ENCODE results near the gene GPX4. TPM values are rescaled to one million over a fixed set of nuclear protein-coding genes. Genes with fewer than 3 reads are reported as not detected.
A peak's percentile ranks its signal among the peaks of the same experiment; 100 is the strongest.

GPX4 gene
- total and polyA plus RNA-seq, 2 experiments from 2014 or later, result 351 to 573 TPM

DNA sequence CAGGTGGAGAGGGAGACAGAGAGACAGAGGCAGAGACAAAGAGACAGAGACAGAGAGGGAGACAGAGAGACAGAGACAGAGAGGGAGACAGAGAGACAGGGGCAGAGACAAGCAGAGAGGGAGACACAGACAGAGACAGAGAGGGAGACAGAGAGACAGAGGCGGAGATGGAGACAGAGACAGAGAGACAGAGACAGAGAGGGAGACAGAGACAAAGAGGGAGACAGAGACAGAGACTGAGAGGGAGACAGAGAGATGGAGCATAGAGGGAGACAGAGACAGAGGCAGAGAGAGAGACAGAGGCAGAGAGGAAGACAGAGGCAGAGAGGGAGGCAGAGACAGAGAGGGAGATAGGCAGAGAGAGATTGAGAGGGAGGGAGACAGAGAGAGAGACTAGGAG, 40.9 kb downstream of the GPX4 start (continued):
- TF ChIP-seq, protein P1, sequence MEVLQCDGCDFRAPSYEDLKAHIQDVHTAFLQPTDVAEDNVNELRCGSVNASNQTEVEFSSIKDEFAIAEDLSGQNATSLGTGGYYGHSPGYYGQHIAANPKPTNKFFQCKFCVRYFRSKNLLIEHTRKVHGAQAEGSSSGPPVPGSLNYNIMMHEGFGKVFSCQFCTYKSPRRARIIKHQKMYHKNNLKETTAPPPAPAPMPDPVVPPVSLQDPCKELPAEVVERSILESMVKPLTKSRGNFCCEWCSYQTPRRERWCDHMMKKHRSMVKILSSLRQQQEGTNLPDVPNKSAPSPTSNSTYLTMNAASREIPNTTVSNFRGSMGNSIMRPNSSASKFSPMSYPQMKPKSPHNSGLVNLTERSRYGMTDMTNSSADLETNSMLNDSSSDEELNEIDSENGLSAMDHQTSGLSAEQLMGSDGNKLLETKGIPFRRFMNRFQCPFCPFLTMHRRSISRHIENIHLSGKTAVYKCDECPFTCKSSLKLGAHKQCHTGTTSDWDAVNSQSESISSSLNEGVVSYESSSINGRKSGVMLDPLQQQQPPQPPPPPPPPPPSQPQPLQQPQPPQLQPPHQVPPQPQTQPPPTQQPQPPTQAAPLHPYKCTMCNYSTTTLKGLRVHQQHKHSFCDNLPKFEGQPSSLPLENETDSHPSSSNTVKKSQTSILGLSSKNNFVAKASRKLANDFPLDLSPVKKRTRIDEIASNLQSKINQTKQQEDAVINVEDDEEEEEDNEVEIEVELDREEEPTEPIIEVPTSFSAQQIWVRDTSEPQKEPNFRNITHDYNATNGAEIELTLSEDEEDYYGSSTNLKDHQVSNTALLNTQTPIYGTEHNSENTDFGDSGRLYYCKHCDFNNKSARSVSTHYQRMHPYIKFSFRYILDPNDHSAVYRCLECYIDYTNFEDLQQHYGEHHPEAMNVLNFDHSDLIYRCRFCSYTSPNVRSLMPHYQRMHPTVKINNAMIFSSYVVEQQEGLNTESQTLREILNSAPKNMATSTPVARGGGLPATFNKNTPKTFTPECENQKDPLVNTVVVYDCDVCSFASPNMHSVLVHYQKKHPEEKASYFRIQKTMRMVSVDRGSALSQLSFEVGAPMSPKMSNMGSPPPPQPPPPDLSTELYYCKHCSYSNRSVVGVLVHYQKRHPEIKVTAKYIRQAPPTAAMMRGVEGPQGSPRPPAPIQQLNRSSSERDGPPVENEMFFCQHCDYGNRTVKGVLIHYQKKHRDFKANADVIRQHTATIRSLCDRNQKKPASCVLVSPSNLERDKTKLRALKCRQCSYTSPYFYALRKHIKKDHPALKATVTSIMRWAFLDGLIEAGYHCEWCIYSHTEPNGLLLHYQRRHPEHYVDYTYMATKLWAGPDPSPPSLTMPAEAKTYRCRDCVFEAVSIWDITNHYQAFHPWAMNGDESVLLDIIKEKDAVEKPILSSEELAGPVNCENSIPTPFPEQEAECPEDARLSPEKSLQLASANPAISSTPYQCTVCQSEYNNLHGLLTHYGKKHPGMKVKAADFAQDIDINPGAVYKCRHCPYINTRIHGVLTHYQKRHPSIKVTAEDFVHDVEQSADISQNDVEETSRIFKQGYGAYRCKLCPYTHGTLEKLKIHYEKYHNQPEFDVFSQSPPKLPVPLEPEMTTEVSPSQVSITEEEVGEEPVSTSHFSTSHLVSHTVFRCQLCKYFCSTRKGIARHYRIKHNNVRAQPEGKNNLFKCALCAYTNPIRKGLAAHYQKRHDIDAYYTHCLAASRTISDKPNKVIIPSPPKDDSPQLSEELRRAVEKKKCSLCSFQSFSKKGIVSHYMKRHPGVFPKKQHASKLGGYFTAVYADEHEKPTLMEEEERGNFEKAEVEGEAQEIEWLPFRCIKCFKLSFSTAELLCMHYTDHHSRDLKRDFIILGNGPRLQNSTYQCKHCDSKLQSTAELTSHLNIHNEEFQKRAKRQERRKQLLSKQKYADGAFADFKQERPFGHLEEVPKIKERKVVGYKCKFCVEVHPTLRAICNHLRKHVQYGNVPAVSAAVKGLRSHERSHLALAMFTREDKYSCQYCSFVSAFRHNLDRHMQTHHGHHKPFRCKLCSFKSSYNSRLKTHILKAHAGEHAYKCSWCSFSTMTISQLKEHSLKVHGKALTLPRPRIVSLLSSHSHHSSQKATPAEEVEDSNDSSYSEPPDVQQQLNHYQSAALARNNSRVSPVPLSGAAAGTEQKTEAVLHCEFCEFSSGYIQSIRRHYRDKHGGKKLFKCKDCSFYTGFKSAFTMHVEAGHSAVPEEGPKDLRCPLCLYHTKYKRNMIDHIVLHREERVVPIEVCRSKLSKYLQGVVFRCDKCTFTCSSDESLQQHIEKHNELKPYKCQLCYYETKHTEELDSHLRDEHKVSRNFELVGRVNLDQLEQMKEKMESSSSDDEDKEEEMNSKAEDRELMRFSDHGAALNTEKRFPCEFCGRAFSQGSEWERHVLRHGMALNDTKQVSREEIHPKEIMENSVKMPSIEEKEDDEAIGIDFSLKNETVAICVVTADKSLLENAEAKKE (CRISPR knock-in tag; IDR thresholded peaks at IDR 0.05), result no peak
- TF ChIP-seq EZH2phosphoT487 (IDR thresholded peaks at IDR 0.05; ENCODE audit: unreplicated experiment), result no peak

DNA sequence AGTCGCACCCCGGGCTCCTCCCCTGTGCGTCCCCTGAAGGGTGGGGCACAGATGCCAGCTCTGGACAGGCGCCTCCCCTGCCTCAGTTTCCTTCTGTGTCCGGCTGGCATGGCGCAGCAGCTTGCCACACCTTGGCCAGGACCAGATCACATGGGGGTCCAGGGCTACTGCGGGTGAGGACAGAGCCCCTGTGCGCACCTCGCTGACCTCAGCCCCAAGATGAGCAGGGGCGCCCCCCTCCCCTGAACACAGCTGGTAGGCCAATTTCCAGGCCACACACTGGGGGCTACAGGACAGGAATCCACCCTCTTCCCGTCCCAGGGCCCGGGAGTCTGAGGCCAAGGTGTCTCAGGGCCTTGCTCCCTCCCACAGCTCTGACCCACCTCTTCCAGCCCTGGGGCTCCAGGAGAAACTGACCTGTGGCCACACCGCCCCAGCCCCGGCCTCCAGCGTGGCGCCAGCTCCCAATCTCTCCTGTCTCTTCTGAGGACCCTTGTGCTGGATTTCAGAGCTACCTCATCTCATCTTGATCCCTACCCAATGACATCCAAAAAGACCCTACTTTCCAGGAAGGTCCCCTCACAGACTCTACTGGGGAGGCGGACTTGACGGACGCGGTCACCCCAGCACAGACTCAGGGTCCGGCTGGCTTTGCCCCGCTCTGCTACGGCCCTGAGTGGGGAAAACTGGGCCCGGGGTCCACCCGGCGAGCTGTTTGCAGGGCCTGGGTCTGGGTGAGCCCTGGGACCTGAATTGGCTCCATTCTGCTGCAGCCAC, 42.0 kb downstream of the GPX4 start:
- ATAC-seq (no peak), DNase-seq (ENCODE audit: low spot score) (no peak)
- Mint-ChIP-seq H3K27ac (peak overlapping the region; percentile 93), H3K9me3 (peaks cover 4% of the 10 kb centered on the region; the same call in 1 of the 3 replicates), H3K4me3 (peak overlapping the region; percentile 36; the same call in 1 of the 3 replicates), H3K27me3 (ENCODE audit: insufficient read depth, low read depth, poor library complexity) (peaks cover 13% of the 10 kb centered on the region), H3K36me3 (ENCODE audit: low read depth) (peaks cover 29% of the 10 kb centered on the region), H3K4me1 (peaks cover 24% of the 10 kb centered on the region)
- H3K79me2 ChIP-seq (replicated peaks; ENCODE audit: insufficient read depth), result no peaks in the 10 kb centered on the region
- no peaks in the 10 kb centered on the region for H3K9me2 ChIP-seq (ENCODE audit: insufficient read depth)
- H3K36me3 ChIP-seq (ENCODE audit: insufficient read depth), result peaks cover 3% of the 10 kb centered on the region; the same call in 1 of the 2 replicates
- H3K4me1 ChIP-seq (ENCODE audit: insufficient read depth), result peaks cover 19% of the 10 kb centered on the region
- H3K4me3 ChIP-seq, result no peak overlapping the region
- peak overlapping the region; percentile 55; the same call in 1 of the 2 replicates for H3K27ac ChIP-seq (ENCODE audit: low read depth)
- H3F3A ChIP-seq (replicated peaks; ENCODE audit: low read depth), result no peaks in the 10 kb centered on the region
- TF ChIP-seq ZNF114 (CRISPR knock-in tag; IDR thresholded peaks at IDR 0.05) (no peak), POLR2AphosphoS5 (IDR thresholded peaks at IDR 0.05; ENCODE audit: low read depth) (no peak), STAT1 (IDR thresholded peaks at IDR 0.05; ENCODE audit: unreplicated experiment) (no peak), EZH2 (IDR thresholded peaks at IDR 0.05; ENCODE audit: low read depth, unreplicated experiment) (no peak), NANOG (IDR thresholded peaks at IDR 0.05; ENCODE audit: borderline replicate concordance) (no peak)
- TF ChIP-seq, protein P2, sequence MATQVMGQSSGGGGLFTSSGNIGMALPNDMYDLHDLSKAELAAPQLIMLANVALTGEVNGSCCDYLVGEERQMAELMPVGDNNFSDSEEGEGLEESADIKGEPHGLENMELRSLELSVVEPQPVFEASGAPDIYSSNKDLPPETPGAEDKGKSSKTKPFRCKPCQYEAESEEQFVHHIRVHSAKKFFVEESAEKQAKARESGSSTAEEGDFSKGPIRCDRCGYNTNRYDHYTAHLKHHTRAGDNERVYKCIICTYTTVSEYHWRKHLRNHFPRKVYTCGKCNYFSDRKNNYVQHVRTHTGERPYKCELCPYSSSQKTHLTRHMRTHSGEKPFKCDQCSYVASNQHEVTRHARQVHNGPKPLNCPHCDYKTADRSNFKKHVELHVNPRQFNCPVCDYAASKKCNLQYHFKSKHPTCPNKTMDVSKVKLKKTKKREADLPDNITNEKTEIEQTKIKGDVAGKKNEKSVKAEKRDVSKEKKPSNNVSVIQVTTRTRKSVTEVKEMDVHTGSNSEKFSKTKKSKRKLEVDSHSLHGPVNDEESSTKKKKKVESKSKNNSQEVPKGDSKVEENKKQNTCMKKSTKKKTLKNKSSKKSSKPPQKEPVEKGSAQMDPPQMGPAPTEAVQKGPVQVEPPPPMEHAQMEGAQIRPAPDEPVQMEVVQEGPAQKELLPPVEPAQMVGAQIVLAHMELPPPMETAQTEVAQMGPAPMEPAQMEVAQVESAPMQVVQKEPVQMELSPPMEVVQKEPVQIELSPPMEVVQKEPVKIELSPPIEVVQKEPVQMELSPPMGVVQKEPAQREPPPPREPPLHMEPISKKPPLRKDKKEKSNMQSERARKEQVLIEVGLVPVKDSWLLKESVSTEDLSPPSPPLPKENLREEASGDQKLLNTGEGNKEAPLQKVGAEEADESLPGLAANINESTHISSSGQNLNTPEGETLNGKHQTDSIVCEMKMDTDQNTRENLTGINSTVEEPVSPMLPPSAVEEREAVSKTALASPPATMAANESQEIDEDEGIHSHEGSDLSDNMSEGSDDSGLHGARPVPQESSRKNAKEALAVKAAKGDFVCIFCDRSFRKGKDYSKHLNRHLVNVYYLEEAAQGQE (IDR thresholded peaks at IDR 0.05; ENCODE audit: unreplicated experiment), result no peak
- TF ChIP-seq, protein P3, sequence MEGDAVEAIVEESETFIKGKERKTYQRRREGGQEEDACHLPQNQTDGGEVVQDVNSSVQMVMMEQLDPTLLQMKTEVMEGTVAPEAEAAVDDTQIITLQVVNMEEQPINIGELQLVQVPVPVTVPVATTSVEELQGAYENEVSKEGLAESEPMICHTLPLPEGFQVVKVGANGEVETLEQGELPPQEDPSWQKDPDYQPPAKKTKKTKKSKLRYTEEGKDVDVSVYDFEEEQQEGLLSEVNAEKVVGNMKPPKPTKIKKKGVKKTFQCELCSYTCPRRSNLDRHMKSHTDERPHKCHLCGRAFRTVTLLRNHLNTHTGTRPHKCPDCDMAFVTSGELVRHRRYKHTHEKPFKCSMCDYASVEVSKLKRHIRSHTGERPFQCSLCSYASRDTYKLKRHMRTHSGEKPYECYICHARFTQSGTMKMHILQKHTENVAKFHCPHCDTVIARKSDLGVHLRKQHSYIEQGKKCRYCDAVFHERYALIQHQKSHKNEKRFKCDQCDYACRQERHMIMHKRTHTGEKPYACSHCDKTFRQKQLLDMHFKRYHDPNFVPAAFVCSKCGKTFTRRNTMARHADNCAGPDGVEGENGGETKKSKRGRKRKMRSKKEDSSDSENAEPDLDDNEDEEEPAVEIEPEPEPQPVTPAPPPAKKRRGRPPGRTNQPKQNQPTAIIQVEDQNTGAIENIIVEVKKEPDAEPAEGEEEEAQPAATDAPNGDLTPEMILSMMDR (conservative IDR thresholded peaks at IDR 0.05; ENCODE audit: low read depth in 2 of 2), result no peak
- H2AFZ ChIP-seq, result no peak overlapping the region
- no peaks in the 10 kb centered on the region for H3K27me3 ChIP-seq (ENCODE audit: insufficient read depth)
- H4K20me1 ChIP-seq (replicated peaks; ENCODE audit: insufficient read depth), result no peaks in the 10 kb centered on the region; the same call in 1 of the 2 replicates
- peak overlapping the region; percentile 69; the same call in 1 of the 2 replicates for H3K4me2 ChIP-seq
